AML-193 (cell line): ENCODE data around the gene PMM2.

Source experiments
- DNase-seq, 2 experiments: peaks; one replicate each; lab custom pipeline; 2025; lab: John Stamatoyannopoulos, UW

Gene PMM2

DNA sequence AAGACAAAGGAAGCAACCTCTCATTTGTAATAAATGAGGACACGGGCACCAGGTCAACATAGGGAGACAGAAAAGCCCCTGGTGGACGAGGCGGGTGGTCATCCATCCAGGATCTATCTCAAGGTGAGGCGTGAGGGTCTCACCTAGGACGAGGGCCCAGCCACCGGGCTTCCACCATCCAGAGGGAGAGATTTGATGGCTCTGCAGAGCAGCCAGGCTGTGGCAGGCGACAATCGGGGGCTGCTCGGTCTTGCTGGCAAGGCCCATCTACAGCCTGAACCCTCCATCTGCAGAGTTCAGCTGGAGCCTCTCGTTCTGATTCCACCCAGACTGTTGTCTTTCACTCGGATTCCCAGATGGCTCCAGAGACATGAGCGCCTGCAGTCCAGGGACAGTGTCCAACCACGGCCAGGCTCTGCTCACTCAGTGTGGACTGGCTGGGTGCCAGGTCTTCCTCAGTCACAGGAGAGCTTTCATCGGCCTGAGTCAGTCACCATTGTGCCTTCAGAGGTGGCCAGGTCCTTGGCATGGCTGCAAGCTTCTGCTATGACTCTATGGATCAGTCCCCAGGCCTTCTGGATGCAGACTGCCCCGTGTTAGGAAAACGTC, 90.4 kb downstream of the PMM2 start:
- DNase-seq, result no peak

DNA sequence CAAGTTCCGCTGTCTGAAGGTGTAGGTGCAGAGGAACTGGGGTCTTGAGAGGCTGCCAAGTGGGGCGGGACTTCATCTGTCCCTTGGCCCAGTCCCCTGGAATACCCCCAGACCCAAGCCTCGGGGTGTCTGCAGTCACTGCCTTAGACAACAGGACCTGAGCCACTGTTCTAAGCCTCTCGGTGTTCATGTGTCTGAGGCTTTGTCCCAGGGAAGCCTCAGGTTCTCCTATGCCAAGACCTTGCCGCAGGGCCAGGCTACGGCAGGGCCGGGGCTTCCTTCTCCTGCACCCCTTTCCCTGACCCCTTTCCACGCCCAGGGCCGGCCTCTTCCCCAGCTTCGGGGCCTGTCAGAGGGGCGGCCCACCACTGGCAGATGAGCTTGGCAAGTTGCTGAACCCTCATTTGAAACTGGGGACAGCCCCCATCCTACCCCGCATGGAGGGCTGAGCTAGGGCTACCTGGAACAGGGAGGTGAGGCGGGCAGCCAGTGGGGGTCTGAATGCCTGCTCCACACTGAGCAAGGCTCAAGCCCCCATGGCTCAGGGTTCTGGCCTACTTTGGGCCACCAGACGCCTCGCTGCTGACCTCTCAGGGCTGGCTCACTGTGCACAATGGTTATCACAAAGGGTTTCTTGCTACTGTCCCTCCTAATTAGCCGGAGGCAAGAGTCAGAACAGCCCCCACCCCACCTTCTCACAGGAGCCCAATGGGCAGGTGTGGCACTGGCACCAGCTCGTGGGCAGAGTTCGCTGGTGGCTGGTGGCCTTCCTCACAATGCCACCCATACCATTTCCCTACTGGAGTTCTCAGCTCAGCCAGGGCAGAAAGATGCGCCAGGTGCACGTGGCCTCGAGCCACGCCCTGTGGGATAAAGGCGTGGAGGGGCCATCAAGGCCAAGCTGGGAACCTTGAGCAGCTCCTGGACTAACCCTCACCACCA, 91.6 kb downstream of the PMM2 start:
- no peak for DNase-seq

DNA sequence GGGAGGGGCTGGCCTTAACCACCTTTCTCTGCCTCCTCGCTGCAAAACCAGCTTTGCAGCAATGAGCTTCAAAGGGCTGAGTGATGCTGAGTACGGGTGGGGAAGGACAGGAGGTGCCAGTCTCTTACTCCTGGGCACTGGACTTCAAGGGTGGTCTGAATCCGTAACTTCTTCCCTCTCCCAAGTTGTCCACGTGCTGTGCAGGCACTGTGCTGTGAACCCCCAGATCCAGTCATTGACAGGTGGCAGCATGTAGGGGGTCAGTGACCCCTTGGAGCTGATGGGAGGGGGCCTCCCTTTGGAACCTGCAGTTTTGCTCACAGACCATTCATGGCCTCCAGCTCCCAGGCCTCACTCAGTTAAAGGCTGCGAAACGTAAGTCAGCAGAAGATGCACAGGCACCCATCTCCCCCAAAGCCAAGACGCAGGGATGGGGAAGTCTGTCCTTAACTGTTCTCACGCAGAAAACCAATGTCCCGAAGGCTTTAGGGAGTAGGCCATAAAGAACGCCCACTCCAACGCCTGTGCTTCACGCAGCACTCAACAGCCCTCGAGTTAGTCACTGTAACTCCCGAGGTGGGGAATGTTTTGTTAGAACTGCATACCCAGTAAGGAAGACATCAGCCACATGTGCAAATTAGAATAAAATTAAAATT, 92.4 kb downstream of the PMM2 start:
- no peak for DNase-seq

DNA sequence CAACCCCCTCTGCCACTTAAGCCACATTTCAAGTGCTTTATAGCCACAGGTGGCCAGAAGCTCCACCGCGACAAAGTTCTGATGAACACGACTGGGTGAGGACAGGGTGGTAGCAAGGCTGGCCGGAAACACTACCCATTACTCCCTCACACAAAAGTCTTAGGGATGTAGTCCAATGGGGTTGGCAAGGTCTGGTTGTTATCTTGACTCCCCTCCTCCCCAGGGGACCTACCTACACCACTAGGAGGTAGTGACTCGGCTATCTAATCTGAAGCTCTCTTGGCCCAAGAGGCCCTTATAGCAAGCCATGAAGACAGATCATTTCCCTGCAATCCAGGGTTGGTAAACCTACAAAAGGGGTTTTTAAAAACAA, 92.9 kb downstream of the PMM2 start:
- DNase-seq, result no peak

DNA sequence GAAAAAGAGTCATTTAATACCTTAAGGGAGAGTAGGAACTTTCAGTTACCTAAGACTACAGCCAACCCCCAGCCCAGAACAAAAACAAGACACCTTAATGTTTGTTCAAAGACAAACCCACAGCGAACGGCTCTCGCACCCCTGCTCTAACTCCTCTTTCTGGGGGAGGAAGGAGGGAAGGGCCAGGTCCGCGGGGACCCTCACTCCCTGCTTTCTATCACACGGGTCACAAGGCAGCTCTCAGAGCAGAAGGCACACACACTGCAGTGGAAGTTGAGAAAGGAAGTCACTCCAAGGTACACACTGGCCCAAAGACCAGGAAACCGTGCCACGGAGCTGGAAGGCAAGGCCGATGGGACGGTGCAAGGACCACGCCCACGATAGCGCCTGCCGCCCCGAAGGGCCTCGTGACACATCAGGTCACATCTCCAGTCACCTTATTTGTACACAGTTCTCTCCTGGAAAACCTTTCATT, 94.5 kb downstream of the PMM2 start:
- DNase-seq, result no peak

DNA sequence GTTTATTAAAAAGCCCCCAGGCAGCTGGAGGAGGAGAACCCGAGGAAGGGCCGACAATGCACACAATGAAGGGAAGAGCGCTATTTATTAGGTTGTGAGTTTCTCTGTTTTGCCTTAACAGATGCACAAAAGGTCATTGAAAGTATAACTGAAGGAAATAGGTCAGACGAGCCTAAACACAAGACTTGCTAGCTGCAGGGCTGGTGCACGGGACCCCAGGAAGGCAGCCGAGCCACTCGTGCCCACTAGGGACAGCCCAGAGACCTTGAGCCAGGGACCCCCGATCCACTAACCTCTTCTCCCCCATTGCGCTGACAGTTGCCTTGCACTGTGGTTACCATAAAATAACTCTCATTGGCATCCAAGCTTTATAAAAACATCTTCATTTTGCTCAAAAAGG, 95.8 kb downstream of the PMM2 start:
- DNase-seq, result no peak

DNA sequence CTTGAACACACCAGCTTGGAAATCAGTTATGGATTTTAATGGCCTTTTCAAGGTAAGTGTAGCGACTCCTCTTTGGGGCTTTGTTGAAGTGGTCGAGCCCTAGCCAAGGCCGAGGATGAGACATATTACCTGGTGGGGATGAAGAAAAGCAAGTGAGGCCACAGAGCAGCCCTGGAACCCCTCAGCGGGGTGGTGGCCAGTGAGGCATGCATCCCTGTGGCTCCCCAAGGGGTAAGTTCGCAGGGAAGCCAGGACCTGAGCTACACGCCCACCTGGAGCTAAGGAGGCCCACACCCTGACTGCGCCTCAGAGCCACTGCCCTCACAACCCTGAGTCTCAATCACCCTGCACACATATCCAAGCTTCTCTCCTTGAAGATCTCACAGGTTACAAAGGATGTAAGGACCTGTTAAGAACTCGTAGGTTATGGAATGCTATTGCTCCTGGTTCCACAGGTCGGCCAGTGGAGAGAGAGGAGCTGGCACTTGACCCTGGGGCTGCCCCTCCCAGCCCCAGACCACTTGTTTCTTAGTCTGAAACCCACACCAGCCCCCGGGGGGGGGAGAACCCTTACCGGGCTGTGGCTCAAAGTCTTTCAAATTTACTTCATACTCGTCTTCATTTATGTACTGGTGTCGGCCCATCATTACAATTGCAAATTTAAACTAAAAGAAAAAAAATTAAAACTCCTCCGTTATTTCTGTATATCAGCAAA, 96.5 kb downstream of the PMM2 start:
- no peak for DNase-seq

DNA sequence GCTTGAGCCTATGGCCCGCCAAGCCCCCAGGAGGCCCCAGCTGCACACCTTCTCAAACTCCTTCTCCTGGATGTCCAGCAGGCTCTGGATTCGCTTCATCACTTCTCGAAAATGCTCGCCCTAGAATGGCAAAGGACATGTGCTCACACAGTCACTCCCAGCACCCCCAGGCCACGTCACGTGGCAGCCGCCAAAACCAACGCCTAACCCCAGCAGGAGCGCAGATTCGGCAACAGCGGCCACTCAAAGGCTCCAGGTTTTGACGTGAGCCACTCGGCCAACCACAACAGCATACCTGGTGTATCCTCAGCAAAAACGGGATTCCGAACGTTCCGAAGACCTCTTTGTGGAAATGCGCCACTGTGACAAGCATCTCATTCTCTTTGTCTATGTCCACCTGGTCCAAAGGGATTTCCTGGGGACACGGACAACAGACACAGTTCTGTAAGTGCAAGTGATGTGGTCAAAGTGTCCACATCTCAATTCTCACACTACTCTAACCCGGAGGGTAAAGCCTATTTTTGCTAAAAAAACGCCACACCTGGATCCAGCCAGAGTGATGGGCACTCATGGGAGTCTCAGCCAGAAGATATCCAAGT, 97.2 kb downstream of the PMM2 start:
- DNase-seq, result no peak

DNA sequence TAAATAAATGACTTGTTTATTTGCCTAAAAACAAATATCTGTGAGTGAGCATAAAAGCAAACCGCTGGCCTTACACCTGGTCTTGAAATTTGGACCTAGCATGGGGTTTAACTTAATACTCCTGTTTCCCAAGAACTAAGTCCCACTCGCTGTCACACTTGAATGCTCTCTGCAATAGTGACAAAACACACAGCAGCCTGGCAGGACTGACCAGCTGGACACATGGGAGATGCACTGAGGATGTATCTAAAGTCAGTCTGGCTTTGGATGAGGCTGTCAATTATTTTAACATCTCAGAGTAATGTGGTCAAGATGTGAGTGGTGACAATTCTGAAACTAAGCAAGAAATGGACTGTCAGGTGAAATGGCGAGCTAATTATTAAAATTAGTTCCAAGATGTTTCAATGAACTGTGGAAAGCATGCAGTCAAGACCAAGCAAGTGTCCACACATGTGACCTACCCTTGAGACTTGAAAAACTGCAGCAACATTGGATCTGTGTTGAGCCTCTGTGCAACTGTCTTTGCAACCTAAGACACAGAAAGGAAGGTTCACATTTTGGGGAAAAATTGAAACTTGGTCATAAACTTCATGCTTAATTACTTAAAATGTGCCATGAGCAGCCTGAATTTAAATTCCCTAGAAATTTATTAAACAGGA, 101.2 kb downstream of the PMM2 start:
- no peak for DNase-seq
